ENCODE data around the gene ENTHD1. TPM values are rescaled to one million over a fixed set of nuclear protein-coding genes. Genes with fewer than 3 reads are reported as not detected.

The ENTHD1 gene
- total and polyA plus RNA-seq, 9 of the 15 experiments (the other 6 are each of a cell fraction or from before 2014, with no cell fraction given), result 0.13 to 0.98 (median 0.35) TPM

GRCh38 chr22:39800790-39801520 lies 92.6 kb downstream of the ENTHD1 start (continued):
- TF ChIP-seq CUX1 (CRISPR knock-in tag; IDR thresholded peaks at IDR 0.05), result no peak
- no peak for TF ChIP-seq YBX1 (IDR thresholded peaks at IDR 0.05)
- no peak for TF ChIP-seq PBX2 (CRISPR knock-in tag; IDR thresholded peaks at IDR 0.05; ENCODE audit: low read depth)
- TF ChIP-seq PBX2 (tag; conservative IDR thresholded peaks at IDR 0.05; ENCODE audit: low read depth), result no peak
- peak; percentile 42; the same call in 1 of the 2 replicates for TF ChIP-seq FOSL1 (tag; conservative IDR thresholded peaks at IDR 0.05)
- no peak for TF ChIP-seq GATA2 (CRISPR knock-in tag; IDR thresholded peaks at IDR 0.05)
- no peak for TF ChIP-seq ZSCAN29 (IDR thresholded peaks at IDR 0.05)
- TF ChIP-seq GTF2A2 (tag; IDR thresholded peaks at IDR 0.05), result no peak
- TF ChIP-seq NFATC3 (IDR thresholded peaks at IDR 0.05), result no peak
- no peak for TF ChIP-seq ZNF79 (CRISPR knock-in tag; IDR thresholded peaks at IDR 0.05; ENCODE audit: low read depth)
- peak; percentile 65 for TF ChIP-seq TCF3 (CRISPR knock-in tag; IDR thresholded peaks at IDR 0.05)
- TF ChIP-seq, protein P1, sequence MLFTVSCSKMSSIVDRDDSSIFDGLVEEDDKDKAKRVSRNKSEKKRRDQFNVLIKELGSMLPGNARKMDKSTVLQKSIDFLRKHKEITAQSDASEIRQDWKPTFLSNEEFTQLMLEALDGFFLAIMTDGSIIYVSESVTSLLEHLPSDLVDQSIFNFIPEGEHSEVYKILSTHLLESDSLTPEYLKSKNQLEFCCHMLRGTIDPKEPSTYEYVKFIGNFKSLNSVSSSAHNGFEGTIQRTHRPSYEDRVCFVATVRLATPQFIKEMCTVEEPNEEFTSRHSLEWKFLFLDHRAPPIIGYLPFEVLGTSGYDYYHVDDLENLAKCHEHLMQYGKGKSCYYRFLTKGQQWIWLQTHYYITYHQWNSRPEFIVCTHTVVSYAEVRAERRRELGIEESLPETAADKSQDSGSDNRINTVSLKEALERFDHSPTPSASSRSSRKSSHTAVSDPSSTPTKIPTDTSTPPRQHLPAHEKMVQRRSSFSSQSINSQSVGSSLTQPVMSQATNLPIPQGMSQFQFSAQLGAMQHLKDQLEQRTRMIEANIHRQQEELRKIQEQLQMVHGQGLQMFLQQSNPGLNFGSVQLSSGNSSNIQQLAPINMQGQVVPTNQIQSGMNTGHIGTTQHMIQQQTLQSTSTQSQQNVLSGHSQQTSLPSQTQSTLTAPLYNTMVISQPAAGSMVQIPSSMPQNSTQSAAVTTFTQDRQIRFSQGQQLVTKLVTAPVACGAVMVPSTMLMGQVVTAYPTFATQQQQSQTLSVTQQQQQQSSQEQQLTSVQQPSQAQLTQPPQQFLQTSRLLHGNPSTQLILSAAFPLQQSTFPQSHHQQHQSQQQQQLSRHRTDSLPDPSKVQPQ (CRISPR knock-in tag; IDR thresholded peaks at IDR 0.05; ENCODE audit: borderline replicate concordance), result no peak
- TF ChIP-seq NCOA4 (IDR thresholded peaks at IDR 0.05; ENCODE audit: partially characterized antibody), result no peak
- TF ChIP-seq, protein P2, sequence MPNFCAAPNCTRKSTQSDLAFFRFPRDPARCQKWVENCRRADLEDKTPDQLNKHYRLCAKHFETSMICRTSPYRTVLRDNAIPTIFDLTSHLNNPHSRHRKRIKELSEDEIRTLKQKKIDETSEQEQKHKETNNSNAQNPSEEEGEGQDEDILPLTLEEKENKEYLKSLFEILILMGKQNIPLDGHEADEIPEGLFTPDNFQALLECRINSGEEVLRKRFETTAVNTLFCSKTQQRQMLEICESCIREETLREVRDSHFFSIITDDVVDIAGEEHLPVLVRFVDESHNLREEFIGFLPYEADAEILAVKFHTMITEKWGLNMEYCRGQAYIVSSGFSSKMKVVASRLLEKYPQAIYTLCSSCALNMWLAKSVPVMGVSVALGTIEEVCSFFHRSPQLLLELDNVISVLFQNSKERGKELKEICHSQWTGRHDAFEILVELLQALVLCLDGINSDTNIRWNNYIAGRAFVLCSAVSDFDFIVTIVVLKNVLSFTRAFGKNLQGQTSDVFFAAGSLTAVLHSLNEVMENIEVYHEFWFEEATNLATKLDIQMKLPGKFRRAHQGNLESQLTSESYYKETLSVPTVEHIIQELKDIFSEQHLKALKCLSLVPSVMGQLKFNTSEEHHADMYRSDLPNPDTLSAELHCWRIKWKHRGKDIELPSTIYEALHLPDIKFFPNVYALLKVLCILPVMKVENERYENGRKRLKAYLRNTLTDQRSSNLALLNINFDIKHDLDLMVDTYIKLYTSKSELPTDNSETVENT (CRISPR knock-in tag; IDR thresholded peaks at IDR 0.05), result no peak
- TF ChIP-seq HNRNPK (IDR thresholded peaks at IDR 0.05; ENCODE audit: low read depth, low read length, poor library complexity, severe bottlenecking), result no peak

Data from K562 (cell line).